GM21786 (cell line): Measurements from ENCODE around the gene ATG4C.
"Not testable (repeated sequence)": the region's sequence is repeated elsewhere in the genome, so short reads cannot be mapped to it uniquely, and the experiment has no call there.

Source experiments
- ATAC-seq: cut with Tn5 transposase; IDR thresholded peaks from one replicate; pipeline ENCODE4 v1.9.1; 2021; ENCODE audit not compliant: unreplicated experiment

The ATG4C gene

GRCh38 chr1:62783736-62784508 lies at the start of gene ATG4C:
ATG4C (plus strand) TSS chr1:62784132; CDS start chr1:62803787, 19,655 bp downstream.
- peak; percentile 92 for ATAC-seq

- no peak for ATAC-seq
Measured at GRCh38 chr1:62735491-62736171, 48.3 kb upstream of the ATG4C start.

- ATAC-seq: not testable (repeated sequence)
Measured at GRCh38 chr1:62740701-62741100, 43.2 kb upstream of the ATG4C start.

GRCh38 chr1:62744611-62745577 lies 39.0 kb upstream of the ATG4C start:
- ATAC-seq: no peak

GRCh38 chr1:62746086-62746808 lies 37.7 kb upstream of the ATG4C start:
- ATAC-seq: no peak

GRCh38 chr1:62746809-62747138 lies 37.2 kb upstream of the ATG4C start:
- no peak for ATAC-seq

GRCh38 chr1:62753031-62753965 lies 30.6 kb upstream of the ATG4C start:
- no peak for ATAC-seq

GRCh38 chr1:62754938-62755337 lies 29.0 kb upstream of the ATG4C start:
- not testable (repeated sequence) for ATAC-seq

GRCh38 chr1:62756255-62756884 lies 27.6 kb upstream of the ATG4C start:
- ATAC-seq: not testable (repeated sequence)

GRCh38 chr1:62759232-62759875 lies 24.6 kb upstream of the ATG4C start:
- ATAC-seq: not testable (repeated sequence)

GRCh38 chr1:62760021-62760782 lies 23.7 kb upstream of the ATG4C start:
- not testable (repeated sequence) for ATAC-seq

GRCh38 chr1:62761223-62761870 lies 22.6 kb upstream of the ATG4C start:
- ATAC-seq: not testable (repeated sequence)

GRCh38 chr1:62762027-62762426 lies 21.9 kb upstream of the ATG4C start:
- ATAC-seq: not testable (repeated sequence)

- ATAC-seq: no peak
Measured at GRCh38 chr1:62765981-62766380, 18.0 kb upstream of the ATG4C start.

- ATAC-seq: not testable (repeated sequence)
Measured at GRCh38 chr1:62768551-62768950, 15.4 kb upstream of the ATG4C start.

GRCh38 chr1:62772607-62773295 lies 11.2 kb upstream of the ATG4C start:
- ATAC-seq: no peak

GRCh38 chr1:62774006-62774405 lies 9.9 kb upstream of the ATG4C start:
- no peak for ATAC-seq
